GM18861 (cell line): Measurements from ENCODE around the gene C11orf86.
"Not testable (repeated sequence)": the region's sequence is repeated elsewhere in the genome, so short reads cannot be mapped to it uniquely, and the experiment has no call there.

Experiments
- ATAC-seq: cut with Tn5 transposase; IDR thresholded peaks from one replicate; pipeline ENCODE4 v1.9.1; 2021; ENCODE audit not compliant: unreplicated experiment

Gene C11orf86

GRCh38 chr11:66987924-66988637, 13.0 kb downstream of the C11orf86 start:
- ATAC-seq: no peak

DNA sequence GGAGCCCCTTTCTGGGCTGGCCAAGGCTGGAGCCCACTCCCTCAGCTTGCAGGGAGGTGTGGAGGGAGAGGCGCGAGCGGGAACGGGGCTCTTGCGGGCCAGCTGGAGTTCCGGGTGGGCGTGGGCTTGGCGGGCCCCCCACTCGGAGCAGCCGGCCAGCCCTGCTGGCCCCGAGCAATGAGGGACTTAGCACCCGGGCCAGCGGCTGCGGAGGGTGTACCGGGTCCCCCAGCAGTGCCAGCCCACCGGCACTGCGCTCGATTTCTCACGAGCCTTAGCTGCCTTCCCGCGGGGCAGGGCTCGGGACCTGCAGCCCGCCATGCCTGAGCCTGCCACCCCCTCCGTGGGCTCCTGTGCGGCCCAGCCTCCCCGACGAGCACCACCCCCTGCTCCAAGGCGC, 13.6 kb downstream of the C11orf86 start:
- ATAC-seq: not testable (repeated sequence)

DNA sequence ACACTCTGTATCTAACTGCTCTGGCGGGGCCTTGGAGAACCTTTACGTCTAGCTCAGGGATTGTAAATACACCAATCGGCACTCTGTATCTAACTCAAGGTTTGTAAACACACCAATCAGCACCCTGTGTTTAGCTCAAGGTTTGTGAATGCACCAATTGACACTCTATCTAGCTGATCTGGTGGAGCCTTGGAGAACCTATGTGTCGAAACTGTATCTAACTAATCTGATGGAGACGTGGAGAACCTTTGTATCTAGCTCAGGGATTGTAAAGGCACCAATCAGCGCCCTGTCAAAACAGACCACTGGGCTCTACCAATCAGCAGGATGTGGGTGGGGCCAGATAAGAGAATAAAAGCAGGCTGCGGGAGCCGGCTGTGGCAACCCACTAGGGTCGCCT, 14.3 kb downstream of the C11orf86 start:
- not testable (repeated sequence) for ATAC-seq

GRCh38 chr11:66992041-66992440, 16.9 kb downstream of the C11orf86 start:
- no peak for ATAC-seq

GRCh38 chr11:66996609-66997273, 21.6 kb downstream of the C11orf86 start:
- ATAC-seq: no peak

DNA sequence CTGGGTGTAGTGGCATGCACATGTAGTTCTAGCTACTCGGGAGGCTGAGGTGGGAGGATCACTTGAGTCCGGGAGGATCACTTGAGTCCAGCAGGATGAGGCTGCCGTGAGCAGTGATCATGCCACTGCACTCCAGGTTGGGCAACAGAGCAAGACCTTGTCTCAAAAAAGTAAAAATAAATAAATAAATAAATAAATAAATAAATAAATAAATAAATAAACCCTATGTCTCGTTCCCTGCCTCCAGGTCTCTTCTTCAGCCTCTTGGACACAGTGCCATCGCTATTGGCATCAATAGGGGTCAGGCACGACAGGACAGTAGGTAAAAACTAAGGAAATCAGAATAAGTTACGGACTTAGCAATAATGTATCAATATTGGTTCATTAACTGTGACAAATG, 24.5 kb downstream of the C11orf86 start:
- ATAC-seq: no peak

DNA sequence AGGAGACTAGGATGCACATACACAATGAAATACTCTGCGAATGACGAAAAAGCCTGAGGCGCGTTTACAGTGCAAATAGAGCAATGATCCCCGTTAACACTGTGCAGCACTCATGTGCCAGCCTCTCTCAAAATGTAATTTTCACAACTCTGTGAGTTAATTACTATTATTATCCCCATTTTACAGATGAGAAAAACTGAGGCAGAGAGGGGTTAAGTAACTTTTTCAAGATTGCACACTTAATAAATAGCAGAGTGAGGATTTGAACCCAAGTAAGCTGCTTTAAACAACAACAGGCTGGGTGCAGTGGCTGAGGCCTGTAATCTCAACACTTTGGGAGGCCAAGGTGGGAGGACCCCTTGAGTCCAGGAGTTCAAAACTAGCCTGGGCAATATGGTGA, 26.2 kb downstream of the C11orf86 start:
- ATAC-seq: no peak

DNA sequence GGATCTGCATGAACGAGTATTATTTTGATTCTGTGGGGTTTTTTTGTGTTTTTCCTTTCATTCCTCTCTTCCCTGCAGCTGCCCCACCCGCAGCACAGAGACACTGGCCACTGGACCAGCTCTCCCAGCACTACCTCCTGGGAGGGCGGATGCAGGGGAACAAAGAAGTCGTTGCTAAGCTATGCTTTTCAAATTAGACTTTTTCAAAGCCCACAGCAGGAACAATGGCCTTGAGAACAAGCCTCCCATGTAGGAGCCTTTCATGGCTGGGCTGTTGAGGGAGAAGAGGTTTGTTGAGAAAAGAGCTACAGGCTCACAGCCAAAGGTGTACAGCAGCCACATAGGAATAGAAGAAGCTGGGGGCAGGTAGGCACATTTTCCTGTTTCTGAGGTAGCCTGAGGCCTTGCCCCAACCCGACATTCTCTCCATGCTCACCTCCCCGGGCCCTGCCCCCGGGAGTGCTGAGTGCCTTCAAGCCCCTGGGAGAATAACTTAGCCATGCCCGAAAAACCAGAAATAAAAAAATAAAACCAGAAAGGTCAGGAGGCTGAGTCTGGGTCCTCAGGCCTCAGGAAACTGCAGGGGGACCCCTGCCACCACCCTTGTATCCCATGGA, 27.3 kb downstream of the C11orf86 start:
- no peak for ATAC-seq

- ATAC-seq: no peak
Observed at GRCh38 chr11:67002921-67003411, 27.9 kb downstream of the C11orf86 start.

DNA sequence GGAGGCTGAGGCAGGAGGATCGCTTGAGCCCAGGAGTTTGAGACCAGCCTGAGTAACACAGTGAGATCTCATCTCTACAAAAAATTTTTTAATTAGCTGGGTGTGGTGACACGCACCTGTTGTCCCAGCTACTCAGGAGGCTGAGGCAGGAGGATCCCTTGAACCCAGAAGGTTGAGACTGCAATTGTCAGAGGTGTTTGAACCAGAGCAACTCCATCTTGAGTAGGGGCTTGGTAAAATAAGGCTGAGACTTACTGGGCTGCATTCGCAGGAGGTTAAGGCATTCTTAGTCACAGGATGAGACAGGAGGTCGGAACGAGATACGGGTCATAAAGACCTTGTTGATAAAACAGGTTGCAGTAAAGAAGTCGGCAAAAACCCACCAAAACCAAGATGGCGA, 30.1 kb downstream of the C11orf86 start:
- ATAC-seq: not testable (repeated sequence)

- no peak for ATAC-seq
Observed at GRCh38 chr11:67006029-67006884, 31.2 kb downstream of the C11orf86 start.

- no peak for ATAC-seq
Observed at GRCh38 chr11:67007126-67007525, 32.0 kb downstream of the C11orf86 start.

DNA sequence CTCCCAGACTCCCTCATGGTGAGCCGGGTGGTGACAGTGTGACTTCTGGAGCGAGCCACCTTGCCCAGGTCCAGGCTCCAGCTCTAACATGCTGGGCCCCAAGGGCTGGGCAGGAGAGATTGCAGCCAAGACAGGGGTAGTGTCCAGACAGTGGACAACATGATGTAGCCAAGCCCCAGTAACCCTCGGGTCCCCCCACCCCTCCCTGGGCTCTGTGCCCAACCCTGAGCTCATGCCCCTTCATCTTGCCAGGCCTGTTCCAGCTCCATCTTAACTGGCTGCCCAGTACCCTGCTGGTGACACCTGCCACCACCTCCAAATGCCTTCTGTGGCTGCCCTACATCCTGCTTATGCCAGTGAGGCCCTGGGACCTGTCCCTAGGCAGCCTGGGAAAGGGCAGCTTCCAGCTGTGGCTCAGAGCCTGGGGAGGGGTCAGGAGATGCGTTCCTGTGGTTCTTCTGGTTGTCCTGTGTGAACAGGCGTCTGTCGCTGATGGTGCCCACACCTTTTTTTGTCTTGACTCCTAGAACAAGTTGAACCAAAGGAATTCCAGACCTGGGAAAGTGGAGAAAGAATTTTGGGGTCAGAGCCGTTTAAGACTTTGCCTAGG, 35.3 kb downstream of the C11orf86 start:
- no peak for ATAC-seq

GRCh38 chr11:67013511-67014045, 38.5 kb downstream of the C11orf86 start:
- ATAC-seq: no peak

DNA sequence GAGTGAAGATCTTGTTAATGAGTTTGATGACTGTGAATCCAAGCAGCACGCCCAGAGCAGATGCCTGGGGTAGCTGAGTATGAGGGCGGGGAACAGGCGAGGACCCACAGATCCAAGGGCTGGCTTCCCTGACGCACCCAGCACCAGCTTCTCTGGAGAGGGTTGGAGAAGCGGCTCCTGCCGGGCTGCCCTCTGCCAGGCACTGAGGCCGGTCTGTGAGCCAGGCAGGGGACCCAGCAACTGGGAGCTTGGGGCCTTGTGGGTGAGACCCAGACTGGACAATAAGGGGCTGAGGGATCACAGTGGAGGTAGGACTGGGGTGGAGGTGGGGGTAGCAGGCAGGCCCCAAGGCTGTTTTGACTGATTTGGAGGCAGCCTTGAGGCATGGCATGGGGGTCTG, 39.2 kb downstream of the C11orf86 start:
- no peak for ATAC-seq

DNA sequence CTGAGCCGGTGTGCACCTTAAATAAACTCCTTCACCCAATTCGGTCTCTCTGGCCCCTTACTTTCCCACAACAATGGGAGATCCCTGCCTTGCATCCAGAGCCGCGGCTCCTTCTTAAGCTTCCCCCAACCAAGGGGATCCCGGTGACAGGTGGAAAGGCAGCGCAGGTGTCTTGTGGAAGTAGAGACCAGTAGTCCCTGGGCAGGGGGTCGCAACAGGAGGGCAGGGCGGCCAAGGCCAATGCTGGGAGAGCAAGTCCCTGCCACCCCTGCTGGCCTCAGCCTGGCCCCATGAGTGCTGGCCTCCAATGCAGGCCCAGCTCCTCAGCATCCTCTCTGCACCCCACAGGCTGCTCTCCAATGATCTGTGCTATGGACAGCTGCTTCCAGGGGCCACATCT, 39.9 kb downstream of the C11orf86 start:
- no peak for ATAC-seq

- ATAC-seq: no peak
Observed at GRCh38 chr11:67016550-67016949, 41.4 kb downstream of the C11orf86 start.

DNA sequence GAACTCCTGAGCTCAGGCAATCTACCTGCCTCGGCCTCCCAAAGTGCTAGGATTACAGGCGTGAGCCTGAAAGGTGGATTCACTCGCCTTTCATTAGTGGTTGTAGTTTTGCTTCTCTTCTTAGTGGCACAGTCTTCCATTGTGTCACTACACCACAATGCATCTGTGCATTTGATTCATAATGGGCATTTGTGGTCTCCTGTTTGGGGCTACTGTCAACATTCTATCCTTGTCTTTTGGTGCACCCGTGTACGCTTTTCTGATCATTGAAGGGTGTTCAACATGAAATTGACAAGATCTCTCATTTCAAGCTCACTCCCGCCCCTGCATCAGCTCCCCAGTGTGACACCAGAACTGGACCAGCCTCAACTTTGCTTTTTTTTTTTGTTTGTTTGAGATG, 45.8 kb downstream of the C11orf86 start:
- ATAC-seq: no peak

DNA sequence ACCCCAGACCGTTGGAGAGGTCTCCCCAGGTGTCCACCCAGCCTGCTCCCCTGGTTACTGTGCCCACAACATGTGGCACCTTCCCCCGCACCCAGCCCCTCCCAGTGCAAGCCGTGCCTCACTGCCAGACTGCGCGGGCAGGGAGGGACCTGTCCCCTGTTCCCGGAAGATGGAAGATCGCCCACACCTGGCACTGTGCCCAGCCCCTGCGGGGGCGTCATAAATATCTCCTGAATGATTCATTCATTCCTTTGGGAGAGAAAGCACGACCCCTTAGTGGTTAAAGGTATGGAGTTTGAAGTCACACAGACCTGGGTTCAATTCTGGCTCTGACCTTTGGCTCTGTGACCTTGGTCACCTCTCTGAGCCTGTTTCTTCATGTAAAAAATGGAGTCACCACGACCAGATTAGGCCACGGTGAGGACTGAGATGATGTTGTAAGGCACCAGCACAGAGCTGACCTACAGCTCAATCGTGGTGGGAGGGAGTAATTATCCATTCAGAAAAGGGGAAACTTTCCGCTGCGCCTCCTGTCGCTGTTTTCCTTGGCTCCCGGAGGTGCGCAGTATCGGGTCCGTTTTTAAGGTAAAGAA, 47.3 kb downstream of the C11orf86 start:
- ATAC-seq: no peak
